ENCODE measurements around the gene SNAPC1. TPM values are rescaled to one million over a fixed set of nuclear protein-coding genes. Genes with fewer than 3 reads are reported as not detected.
A peak's percentile ranks its signal among the peaks of the same experiment; 100 is the strongest.

SNAPC1 gene
- total RNA-seq, 2 experiments from 2014 or later, result 5.5 to 6.0 TPM

- H3K4me1 Mint-ChIP-seq, result peaks cover 5% of the 10 kb centered on the region
- ChIA-PET CTCF (interaction anchor here (0.6 to 3.2 kb wide), 44 partner anchors 9 to 568 kb away, joined by 3 to 37 read pairs (median 4); partner anchors contain the start of genes SNAPC1 and TMEM30B), POLR2A (interaction anchor here (0.6 kb wide), 1 partner anchor 333 kb away, joined by 3 read pairs; no protein-coding TSS in a partner anchor)
- no peaks in the 10 kb centered on the region for H3K9me3 Mint-ChIP-seq
- H3K27me3 Mint-ChIP-seq, result peaks cover 18% of the 10 kb centered on the region
- no peak overlapping the region for H3K27ac Mint-ChIP-seq
- no peaks in the 10 kb centered on the region for H3K36me3 Mint-ChIP-seq (ENCODE audit: low read depth)
- H3K4me3 Mint-ChIP-seq, result no peak overlapping the region
- DNase-seq, result no peak
Observed at GRCh38 chr14:61836807-61837206, 74.6 kb downstream of the SNAPC1 start.

DNA sequence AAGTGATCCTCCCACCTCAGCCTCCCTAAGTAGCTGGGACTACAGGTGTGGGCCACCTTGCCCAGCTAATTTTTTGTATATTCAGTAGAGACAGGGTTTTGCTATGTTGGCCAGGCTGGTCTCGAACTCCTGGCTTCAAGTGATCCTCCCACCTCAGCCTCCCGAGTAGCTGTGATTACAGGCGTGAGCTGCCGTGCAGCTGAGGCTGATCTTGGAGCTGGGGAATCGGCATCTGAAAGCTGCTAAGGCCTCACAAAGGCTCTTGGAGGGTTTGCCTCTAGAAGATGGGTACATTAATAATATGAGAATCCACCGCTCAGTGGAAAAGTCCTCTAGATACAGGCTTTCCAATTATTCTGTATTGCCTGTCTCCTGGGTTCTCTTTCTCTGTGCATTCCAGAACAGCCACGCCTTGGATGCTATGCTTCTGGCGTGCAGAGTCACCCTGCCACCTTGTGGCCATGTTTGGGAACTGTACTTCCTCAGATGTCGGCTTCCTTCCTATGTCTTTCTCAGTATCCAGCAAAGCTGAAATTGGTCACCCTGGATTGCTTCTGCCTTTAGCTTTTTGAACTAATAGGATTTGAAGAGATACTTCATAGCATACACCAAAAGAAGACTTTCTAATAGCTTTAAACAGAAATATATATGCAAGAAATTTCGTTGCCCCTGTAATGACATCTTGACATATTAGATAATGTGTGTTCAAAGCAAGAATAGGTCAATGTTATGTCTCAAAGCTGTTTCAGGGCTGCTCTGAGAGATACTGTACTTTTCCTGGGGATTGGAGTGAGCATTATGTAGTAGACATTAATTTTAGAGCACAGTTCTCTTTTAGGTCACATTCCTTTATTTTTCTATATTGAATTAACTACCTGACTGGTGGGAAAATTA lies 75.4 kb downstream of the SNAPC1 start:
- Mint-ChIP-seq H3K4me1 (peaks cover 5% of the 10 kb centered on the region), H3K27ac (no peak overlapping the region), H3K9me3 (peaks cover 3% of the 10 kb centered on the region), H3K27me3 (peaks cover 22% of the 10 kb centered on the region), H3K36me3 (ENCODE audit: low read depth) (no peaks in the 10 kb centered on the region), H3K4me3 (no peak overlapping the region)
- ChIA-PET CTCF (interaction anchor here (0.6 to 3.2 kb wide), 59 partner anchors 10 to 568 kb away, joined by 3 to 37 read pairs (median 4); partner anchors contain the start of genes SNAPC1 and TMEM30B), POLR2A (interaction anchor here (0.6 to 1.4 kb wide), 4 partner anchors 334 to 381 kb away, joined by 3 read pairs; no protein-coding TSS in a partner anchor)
- DNase-seq, result peak; percentile 81

- peaks cover 3% of the 10 kb centered on the region for H3K9me3 Mint-ChIP-seq
- ChIA-PET CTCF (interaction anchor here (1.0 to 3.2 kb wide), 7 partner anchors 10 to 378 kb away, joined by 3 to 37 read pairs (median 9); no protein-coding TSS in a partner anchor), POLR2A (interaction anchor here (1.4 kb wide), 1 partner anchor 379 kb away, joined by 3 read pairs; no protein-coding TSS in a partner anchor)
- H3K4me3 Mint-ChIP-seq, result no peak overlapping the region
- DNase-seq, result no peak
- H3K4me1 Mint-ChIP-seq, result peaks cover 5% of the 10 kb centered on the region
- H3K27ac Mint-ChIP-seq, result no peak overlapping the region
- H3K27me3 Mint-ChIP-seq, result peaks cover 30% of the 10 kb centered on the region
- no peaks in the 10 kb centered on the region for H3K36me3 Mint-ChIP-seq (ENCODE audit: low read depth)
Observed at GRCh38 chr14:61838661-61839245, 76.5 kb downstream of the SNAPC1 start.

GRCh38 chr14:61839507-61839906 lies 77.3 kb downstream of the SNAPC1 start:
- Mint-ChIP-seq H3K4me3 (no peak overlapping the region), H3K27me3 (peaks cover 34% of the 10 kb centered on the region), H3K9me3 (peaks cover 3% of the 10 kb centered on the region), H3K27ac (no peak overlapping the region), H3K4me1 (peaks cover 5% of the 10 kb centered on the region), H3K36me3 (ENCODE audit: low read depth) (no peaks in the 10 kb centered on the region)
- ChIA-PET CTCF (interaction anchor here (1.0 kb wide), 1 partner anchor 183 kb away, joined by 3 read pairs; no protein-coding TSS in a partner anchor), POLR2A (no interaction called here)
- no peak for DNase-seq

DNA sequence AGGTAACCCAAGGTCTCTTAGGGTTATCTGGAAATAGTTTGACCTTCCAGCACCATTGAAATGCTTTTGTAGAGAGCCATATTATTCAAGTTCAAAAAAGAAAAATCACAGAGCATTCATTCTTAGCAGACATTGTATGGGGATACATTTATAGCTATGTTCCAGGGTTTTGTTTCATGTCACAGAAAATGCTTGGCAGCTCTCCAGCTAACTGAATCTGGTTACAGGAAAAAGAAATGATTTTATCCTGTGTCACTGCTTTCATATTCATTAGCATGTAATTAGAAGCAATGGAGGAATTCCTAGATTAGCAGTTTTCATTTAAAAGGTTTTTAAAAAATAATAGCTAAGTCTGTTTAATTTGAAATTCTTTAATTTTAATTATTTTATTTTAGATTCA lies 78.9 kb downstream of the SNAPC1 start:
- Mint-ChIP-seq H3K27ac (no peak overlapping the region), H3K4me3 (no peak overlapping the region), H3K27me3 (peaks cover 35% of the 10 kb centered on the region), H3K4me1 (peaks cover 5% of the 10 kb centered on the region), H3K9me3 (peaks cover 3% of the 10 kb centered on the region), H3K36me3 (ENCODE audit: low read depth) (no peaks in the 10 kb centered on the region)
- ChIA-PET POLR2A (no interaction called here), CTCF (no interaction called here)
- DNase-seq, result no peak

Other genes with a start within 250 kb of the SNAPC1 start
- 100 to 1,000 TPM; 153 to 158 TPM for gene HIF1A, start 66.9 kb upstream of the SNAPC1 start, total RNA-seq
- not detected for gene SYT16, start 50.3 kb downstream of the SNAPC1 start, total RNA-seq

Data from activated CD4-positive, alpha-beta memory T cell treated with anti-CD3 and anti-CD28 coated beads, Interleukin-2, amount 10 ng/mL, durations not matched to agents 7 days and 5 days (primary cell).